ENCODE results near the gene DNAH9. TPM values are rescaled to one million over a fixed set of nuclear protein-coding genes. Genes with fewer than 3 reads are reported as not detected.

The DNAH9 gene
- total RNA-seq, 1 donor from 2014 or later = 0.08 TPM

- H3K36me3 ChIP-seq (ENCODE audit: control insufficient read depth, insufficient read depth, low read length) = no peaks in the 10 kb centered on the region
Observed at GRCh38 chr17:11704041-11704440, 105.8 kb downstream of the DNAH9 start.

GRCh38 chr17:11705111-11705510 lies 106.8 kb downstream of the DNAH9 start:
- no peak for TF ChIP-seq CTCF (IDR thresholded peaks at IDR 0.05; ENCODE audit: insufficient read depth, low read length, poor library complexity, severe bottlenecking)
- H3K4me3 ChIP-seq (ENCODE audit: low read depth, low read length) = no peak overlapping the region
- H3K36me3 ChIP-seq (ENCODE audit: control insufficient read depth, insufficient read depth, low read length) = no peaks in the 10 kb centered on the region
- peak; percentile 61 for DNase-seq (ENCODE audit: low read depth)
- H3K27me3 ChIP-seq (ENCODE audit: control insufficient read depth, insufficient read depth, low read length) = no peaks in the 10 kb centered on the region

More at GRCh38 chr17:11704041-11704440, 105.8 kb downstream of the DNAH9 start:
- TF ChIP-seq CTCF (IDR thresholded peaks at IDR 0.05; ENCODE audit: insufficient read depth, low read length, poor library complexity, severe bottlenecking) = no peak
- no peak overlapping the region for H3K4me3 ChIP-seq (ENCODE audit: low read depth, low read length)
- DNase-seq (ENCODE audit: low read depth) = no peak
- H3K27me3 ChIP-seq (ENCODE audit: control insufficient read depth, insufficient read depth, low read length) = no peaks in the 10 kb centered on the region

DNA sequence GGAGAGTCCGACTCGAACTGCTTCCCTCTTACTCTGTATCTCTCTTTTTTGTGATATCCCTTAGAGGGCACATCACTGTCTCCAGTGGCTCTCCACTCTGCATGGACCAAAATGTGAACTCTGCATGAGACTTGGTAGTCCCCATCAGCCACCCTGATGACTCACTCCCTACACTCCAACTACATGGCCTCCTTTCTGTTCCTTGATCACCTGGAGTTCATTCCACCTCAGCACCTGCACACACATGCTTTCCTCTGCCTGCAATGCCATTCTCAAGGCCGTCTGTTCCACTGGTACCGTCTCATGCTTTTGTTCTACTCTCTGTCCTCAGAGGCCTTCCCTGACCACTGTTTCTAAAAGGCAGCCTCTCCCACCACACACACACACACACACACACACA lies 109.3 kb downstream of the DNAH9 start:
- no peak for DNase-seq (ENCODE audit: low read depth)
- Histone ChIP-seq H3K4me3 (ENCODE audit: low read depth, low read length) (no peak overlapping the region), H3K27me3 (ENCODE audit: control insufficient read depth, insufficient read depth, low read length) (no peaks in the 10 kb centered on the region), H3K36me3 (ENCODE audit: control insufficient read depth, insufficient read depth, low read length) (no peaks in the 10 kb centered on the region)
- TF ChIP-seq CTCF (IDR thresholded peaks at IDR 0.05; ENCODE audit: insufficient read depth, low read length, poor library complexity, severe bottlenecking) = no peak

- TF ChIP-seq CTCF (IDR thresholded peaks at IDR 0.05; ENCODE audit: insufficient read depth, low read length, poor library complexity, severe bottlenecking) = no peak
- Histone ChIP-seq H3K36me3 (ENCODE audit: control insufficient read depth, insufficient read depth, low read length) (no peaks in the 10 kb centered on the region), H3K4me3 (ENCODE audit: low read depth, low read length) (no peak overlapping the region), H3K27me3 (ENCODE audit: control insufficient read depth, insufficient read depth, low read length) (no peaks in the 10 kb centered on the region)
- DNase-seq (ENCODE audit: low read depth) = no peak
Observed at GRCh38 chr17:11712456-11712855, 114.2 kb downstream of the DNAH9 start.

DNA sequence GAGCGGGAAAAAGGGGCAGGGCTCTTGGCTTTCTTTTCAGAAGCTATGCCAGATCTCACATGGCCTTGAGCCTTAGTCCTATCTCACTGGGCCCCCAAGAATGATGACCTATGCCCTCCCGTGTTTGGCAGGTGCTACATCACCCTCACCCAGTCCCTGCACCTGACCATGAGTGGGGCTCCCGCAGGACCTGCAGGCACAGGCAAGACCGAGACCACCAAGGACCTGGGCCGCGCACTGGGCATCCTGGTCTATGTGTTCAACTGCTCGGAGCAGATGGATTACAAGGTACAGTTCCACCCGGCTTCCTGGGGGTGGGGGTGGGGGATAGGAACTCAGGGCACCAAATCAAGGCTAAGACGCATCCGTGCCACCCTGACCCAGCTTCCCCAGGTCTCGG lies 120.9 kb downstream of the DNAH9 start:
- TF ChIP-seq CTCF (IDR thresholded peaks at IDR 0.05; ENCODE audit: insufficient read depth, low read length, poor library complexity, severe bottlenecking) = no peak
- H3K27me3 ChIP-seq (ENCODE audit: control insufficient read depth, insufficient read depth, low read length) = no peaks in the 10 kb centered on the region
- H3K4me3 ChIP-seq (ENCODE audit: low read depth, low read length) = no peak overlapping the region
- H3K36me3 ChIP-seq (ENCODE audit: control insufficient read depth, insufficient read depth, low read length) = no peaks in the 10 kb centered on the region
- no peak for DNase-seq (ENCODE audit: low read depth)

DNA sequence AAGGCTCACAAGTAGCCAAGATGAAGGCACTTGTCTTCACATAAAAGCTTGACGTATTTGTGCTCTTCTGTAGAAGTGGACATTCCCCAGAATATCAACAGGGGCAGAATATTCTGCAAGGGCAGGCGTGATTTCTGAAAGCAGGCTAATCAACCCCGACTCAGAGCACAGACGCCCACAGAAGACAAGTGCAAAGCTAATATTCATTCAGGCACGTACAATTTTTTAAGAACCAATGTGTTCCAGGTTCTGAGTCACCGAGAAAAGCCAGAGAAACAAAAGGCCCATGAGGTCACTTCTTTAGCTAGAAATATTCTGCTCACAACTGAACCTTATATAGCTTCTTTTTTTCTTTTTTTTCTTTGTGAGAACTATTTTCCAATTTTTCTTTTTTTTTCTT lies 121.6 kb downstream of the DNAH9 start:
- Histone ChIP-seq H3K4me3 (ENCODE audit: low read depth, low read length) (no peak overlapping the region), H3K27me3 (ENCODE audit: control insufficient read depth, insufficient read depth, low read length) (no peaks in the 10 kb centered on the region), H3K36me3 (ENCODE audit: control insufficient read depth, insufficient read depth, low read length) (no peaks in the 10 kb centered on the region)
- no peak for DNase-seq (ENCODE audit: low read depth)
- TF ChIP-seq CTCF (IDR thresholded peaks at IDR 0.05; ENCODE audit: insufficient read depth, low read length, poor library complexity, severe bottlenecking) = no peak
